HepG2 (cell line): ENCODE measurements around the gene PCSK6. TPM values are rescaled to one million over a fixed set of nuclear protein-coding genes. Genes with fewer than 3 reads are reported as not detected.

Experiments used
- ATAC-seq: fragments of 200-7000 bp; cut with Tn5 transposase; 3 replicates; pipeline ENCODE4 v1.9.1; 2020; ENCODE audit warnings: mild to moderate bottlenecking, moderate library complexity
- BruUV-seq: library from RNA; stranded (reverse); fragments of 400-500 nt; replicated peaks from 2 replicates; lab custom pipeline; 2021; lab: Mats Ljungman, UMichigan
- CTCF ChIA-PET: fragments of 300-600 bp; formaldehyde crosslinking; extraction: SDS; loops from one replicate; lab custom pipeline; 2021; ENCODE audit warnings: low total read pairs, inconsistent platforms, low intra/inter-chr PET ratio; lab: Yijun Ruan, JAX
- POLR2A ChIA-PET: fragments of 350-600 bp; sonication (Branson Sonifier 250); formaldehyde crosslinking; loops from one replicate; lab custom pipeline; 2020; ENCODE audit warnings: antibody characterized with exemption, inconsistent platforms; lab: Yijun Ruan, JAX
- DNase-seq: peaks from one replicate; pipeline ENCODE4 v3.0.0-alpha.2; 2015; ENCODE audit warnings: low spot score
- FAIRE-seq: peaks from 3 replicates; lab custom pipeline; 2011; peaks lifted over from hg19 to GRCh38; lab: Jason Lieb, UNC
- H2AFZ ChIP-seq: one replicate; pipeline ENCODE4 v1.6.1; 2011; ENCODE audit warnings: low read length, inconsistent platforms
- H3K27ac ChIP-seq: fragments of 300-600 bp; 3 replicates; pipeline ENCODE4 v1.8.0; 2011; ENCODE audit warnings: mixed run types, mild to moderate bottlenecking, mixed read lengths, low read length, inconsistent platforms; ENCODE audit not compliant: insufficient read depth; ENCODE audit errors: extremely low read length
- H3K27me3 ChIP-seq, 2 experiments: fragments of 200-600 bp in 1 of 2; 2 replicates in 1 of 2; 3 replicates in 1 of 2; pipeline versions ENCODE4 v1.6.0 to v1.8.0; 2011; ENCODE audit warnings: low read length in 2 of 2, mild to moderate bottlenecking in 2 of 2, moderate library complexity in 2 of 2, inconsistent platforms in 1 of 2; ENCODE audit not compliant: insufficient read depth in 2 of 2, control insufficient read depth in 1 of 2
- H3K36me3 ChIP-seq, 2 experiments: fragments of 200-600 bp in 1 of 2; replicated peaks in 1 of 2; 2 replicates in 1 of 2; 3 replicates in 1 of 2; pipeline versions ENCODE4 v1.5.1 to v1.8.0; 2011; ENCODE audit warnings: low read length in 2 of 2, inconsistent platforms in 1 of 2; ENCODE audit not compliant: insufficient read depth in 2 of 2, control insufficient read depth in 1 of 2
- H3K4me1 ChIP-seq: 2 replicates; pipeline ENCODE4 v1.5.1; 2012; ENCODE audit warnings: low read length, inconsistent platforms; ENCODE audit not compliant: insufficient read depth
- H3K4me2 ChIP-seq: 2 replicates; pipeline ENCODE4 v1.6.0; 2011; ENCODE audit warnings: low read depth, low read length, inconsistent platforms
- H3K4me3 ChIP-seq, 3 experiments: fragments of 200-600 bp in 1 of 3; sonication (generic), shearing (Covaris generic) in 1 of 3; replicated peaks in 1 of 3; 2 replicates each; pipeline ENCODE4 v1.5.1; 2011 to 2016; ENCODE audit warnings: low read length in 3 of 3, inconsistent platforms in 2 of 3, low read depth in 2 of 3, mild to moderate bottlenecking in 2 of 3, control low read depth in 1 of 3, mixed read lengths in 1 of 3; ENCODE audit not compliant: insufficient read depth in 1 of 3
- H3K79me2 ChIP-seq: one replicate; pipeline ENCODE4 v1.6.1; 2011; ENCODE audit warnings: low read length, inconsistent platforms; ENCODE audit not compliant: insufficient read depth
- H3K9ac ChIP-seq: 2 replicates; pipeline ENCODE4 v1.6.0; 2011; ENCODE audit warnings: mild to moderate bottlenecking, low read depth, low read length, inconsistent platforms; ENCODE audit not compliant: insufficient read depth
- H3K9me3 ChIP-seq: 2 replicates; pipeline ENCODE4 v1.5.1; 2012; ENCODE audit warnings: mild to moderate bottlenecking, low read length
- H4K20me1 ChIP-seq: 2 replicates; pipeline ENCODE4 v1.6.0; 2011; ENCODE audit warnings: inconsistent platforms, mild to moderate bottlenecking, low read length, moderate library complexity; ENCODE audit not compliant: insufficient read depth
- AGO2 ChIP-seq: fragments of 200-400 bp; formaldehyde crosslinking; optimal IDR thresholded peaks from 2 replicates; pipeline ENCODE3; 2017; ENCODE audit warnings: mild to moderate bottlenecking, low read depth, low read length, moderate library complexity
- BRD4 ChIP-seq: sonication (generic); formaldehyde crosslinking; IDR thresholded peaks from 2 replicates; pipeline ENCODE4 v1.4.0; 2020; ENCODE audit warnings: missing genetic modification reagents
- CSRNP2 ChIP-seq: sonication (generic); formaldehyde crosslinking; conservative IDR thresholded peaks from 2 replicates; pipeline ENCODE4 v1.8.0; 2022; ENCODE audit warnings: low read depth, missing genetic modification reagents
- KDM5A ChIP-seq: fragments of 200-600 bp; sonication (generic); IDR thresholded peaks from 2 replicates; pipeline ENCODE4 v1.7.0; 2018; ENCODE audit warnings: antibody characterized with exemption, mild to moderate bottlenecking, low read length, borderline replicate concordance
- RBM39 ChIP-seq: fragments of 200-400 bp; formaldehyde crosslinking; IDR thresholded peaks from one replicate; pipeline ENCODE4 v1.6.1; 2018; ENCODE audit warnings: antibody characterized with exemption, mild to moderate bottlenecking, low read depth, low read length; ENCODE audit not compliant: poor library complexity, severe bottlenecking
- RFXANK ChIP-seq: IDR thresholded peaks from 2 replicates; pipeline ENCODE4 v1.6.1; 2016
- STAG1 ChIP-seq: sonication (generic); formaldehyde crosslinking; IDR thresholded peaks from 2 replicates; pipeline ENCODE4 v1.4.0; 2020; ENCODE audit warnings: missing genetic modification reagents
- TBX2 ChIP-seq: sonication (generic); formaldehyde crosslinking; IDR thresholded peaks from 2 replicates; pipeline ENCODE4 v1.5.0; 2020; ENCODE audit warnings: missing genetic modification reagents, mild to moderate bottlenecking, borderline replicate concordance
- ZBTB3 ChIP-seq: sonication (generic); formaldehyde crosslinking; IDR thresholded peaks from 2 replicates; pipeline ENCODE4 v1.4.0; 2020; ENCODE audit warnings: low read depth, mild to moderate bottlenecking, moderate library complexity, missing genetic modification reagents, borderline replicate concordance
- ZNF232 ChIP-seq: sonication (generic); formaldehyde crosslinking; IDR thresholded peaks from 2 replicates; pipeline ENCODE4 v1.4.0; 2020; ENCODE audit warnings: missing genetic modification reagents, borderline replicate concordance
- ZNF703 ChIP-seq: sonication (generic); formaldehyde crosslinking; IDR thresholded peaks from 2 replicates; pipeline ENCODE4 v1.5.1; 2020; ENCODE audit warnings: missing genetic modification reagents, mild to moderate bottlenecking, moderate library complexity, borderline replicate concordance
- ZNF75D ChIP-seq: sonication (generic); formaldehyde crosslinking; IDR thresholded peaks from 2 replicates; pipeline ENCODE4 v1.8.1; 2023; ENCODE audit warnings: missing genetic modification reagents, mild to moderate bottlenecking, borderline replicate concordance
- ZNF800 ChIP-seq: sonication (generic); formaldehyde crosslinking; IDR thresholded peaks from 2 replicates; pipeline ENCODE4 v1.4.0; 2020; ENCODE audit warnings: missing genetic modification reagents
- ZSCAN20 ChIP-seq: sonication (generic); formaldehyde crosslinking; IDR thresholded peaks from 2 replicates; pipeline ENCODE4 v1.4.0; 2020; ENCODE audit warnings: missing genetic modification reagents, mild to moderate bottlenecking, borderline replicate concordance
- WGBS: methylation state at CpG from one replicate; pipeline ENCODE4 v1.1.6; 2017; ENCODE audit warnings: low lambda C conversion rate; 5-methylcytosine and 5-hydroxymethylcytosine counted together
- in situ Hi-C: cut with HindIII; loops from 2 replicates; pipeline ENCODE4 v1.10.0; 2017; ENCODE audit warnings: low pct_unique_long_range_greater_than_20kb; ENCODE audit not compliant: extremely low pct_ligation_motif_present
- intact Hi-C: fragments of 100-400 bp; cut with micrococcal nuclease; formaldehyde crosslinking; loops from one replicate; pipeline ENCODE4 v1.10.0; 2022; ENCODE audit not compliant: unreplicated experiment
- polyA plus RNA-seq, 8 experiments: library from polyadenylated mRNA; depleted of rRNA in 3 of 8; stranded (reverse) in 7 of 8; unstranded in 1 of 8; fragments of >200 nt; fragmentation: Illumina TruSeq in 4 of 8; extraction: Trizol in 4 of 8; gene quantifications; 2 replicates each; pipeline versions ENCODE4 v1.2.1 to v1.2.3, GENCODE V29; 2011 to 2016; ENCODE audit warnings: low read depth in 4 of 8, missing spikeins in 1 of 8, mixed read lengths in 1 of 8; ENCODE audit not compliant: insufficient read depth in 1 of 8
- total RNA-seq, 5 experiments: library from RNA; depleted of rRNA; stranded (reverse); fragments of >200 nt; fragmentation: Illumina TruSeq; extraction: Trizol; gene quantifications; 2 replicates each; pipeline ENCODE4 v1.2.3, GENCODE V29; 2016; ENCODE audit warnings: low read depth in 1 of 5

The PCSK6 gene
- total and polyA plus RNA-seq, 2 of the 13 experiments (the other 11 are each of a cell fraction or from before 2014, with no cell fraction given), result 56.5 to 155 TPM

GRCh38 chr15:101379647-101380046, 109.9 kb downstream of the PCSK6 start (continued):
- TF ChIP-seq ZNF75D (no peak), STAG1 (CRISPR knock-in tag) (no peak), KDM5A (no peak), ZNF232 (no peak)

- no peak overlapping the region for H3K27ac ChIP-seq
- H3K27me3 ChIP-seq, result no peaks in the 10 kb centered on the region
- ChIA-PET POLR2A (no interaction called here), CTCF (no interaction called here)
- H4K20me1 ChIP-seq, result no peaks in the 10 kb centered on the region
- no peak for DNase-seq
- H3K9me3 ChIP-seq, result no peaks in the 10 kb centered on the region
- intact Hi-C loops (no loop called here), in situ Hi-C loops (no loop called here)
- FAIRE-seq, result no peak
- peaks cover 20 to 43% of the 10 kb centered on the region in 2 experiments for H3K36me3 ChIP-seq
- no TSS peak for BruUV-seq
- TF ChIP-seq TBX2 (CRISPR knock-in tag) (no peak), AGO2 (peak; percentile 31)
- H3K4me2 ChIP-seq, result no peak overlapping the region
- H3K9ac ChIP-seq, result no peak overlapping the region
- no peaks in the 10 kb centered on the region for H3K4me1 ChIP-seq
- no peaks in the 10 kb centered on the region for H3K79me2 ChIP-seq
- no CpG with 5 or more reads among the region's 13 CpGs for WGBS
- no peak overlapping the region for H3K4me3 ChIP-seq
- no peak; the same call in 2 of the 3 replicates for ATAC-seq
- no peak overlapping the region for H2AFZ ChIP-seq
Measured at GRCh38 chr15:101378879-101379278, 110.6 kb downstream of the PCSK6 start.

GRCh38 chr15:101378171-101378755, 111.2 kb downstream of the PCSK6 start:
- no peak overlapping the region for H3K9ac ChIP-seq
- no peaks in the 10 kb centered on the region for H4K20me1 ChIP-seq
- POLR2A ChIA-PET, result interaction anchor here (0.6 kb wide), 1 partner anchor 102 kb away, joined by 5 read pairs; no protein-coding TSS in a partner anchor
- intact Hi-C loops, result no loop called here
- no peaks in the 10 kb centered on the region for H3K4me1 ChIP-seq
- CTCF ChIA-PET, result no interaction called here
- FAIRE-seq (no peak), DNase-seq (no peak), ATAC-seq (no peak)
- in situ Hi-C loops, result no loop called here
- H3K9me3 ChIP-seq, result no peaks in the 10 kb centered on the region
- 97% methylated on average over 10 of the region's 10 CpGs for WGBS
- no peaks in the 10 kb centered on the region for H3K27me3 ChIP-seq
- H3K79me2 ChIP-seq, result no peaks in the 10 kb centered on the region
- H3K36me3 ChIP-seq, result peaks cover 20 to 40% of the 10 kb centered on the region in 2 experiments
- H3K4me2 ChIP-seq, result no peak overlapping the region
- H3K27ac ChIP-seq, result no peak overlapping the region
- H3K4me3 ChIP-seq, result no peak overlapping the region
- BruUV-seq, result no TSS peak
- H2AFZ ChIP-seq, result no peak overlapping the region
- TF ChIP-seq ZSCAN20 (CRISPR knock-in tag), result no peak
- no peak for TF ChIP-seq ZNF800
- no peak for TF ChIP-seq ZBTB3 (CRISPR knock-in tag)
- no peak for TF ChIP-seq ZNF703 (CRISPR knock-in tag)
- no peak for TF ChIP-seq BRD4 (CRISPR knock-in tag)
- no peak for TF ChIP-seq RBM39
- TF ChIP-seq RFXANK (CRISPR knock-in tag), result no peak
- no peak for TF ChIP-seq CSRNP2 (CRISPR knock-in tag)
